Endothelial cell (in vitro differentiated cells): ENCODE results near the gene ULBP1. TPM values are rescaled to one million over a fixed set of nuclear protein-coding genes. Genes with fewer than 3 reads are reported as not detected.
A peak's percentile ranks its signal among the peaks of the same experiment; 100 is the strongest.
"Not testable (repeated sequence)": the region's sequence is repeated elsewhere in the genome, so short reads cannot be mapped to it uniquely, and the experiment has no call there.

Source experiments
- DNase-seq: peaks from one replicate; pipeline ENCODE4 v3.0.0; 2021; ENCODE audit warnings: low spot score
- H3K27ac Mint-ChIP-seq: one replicate; pipeline ENCODE4 v1.8.0; 2021; ENCODE audit warnings: mixed read lengths, inconsistent platforms; ENCODE audit not compliant: unreplicated experiment
- H3K27me3 Mint-ChIP-seq: one replicate; pipeline ENCODE4 v1.8.0; 2021; ENCODE audit warnings: mild to moderate bottlenecking, moderate library complexity, mixed read lengths, inconsistent platforms; ENCODE audit not compliant: unreplicated experiment
- H3K36me3 Mint-ChIP-seq: one replicate; pipeline ENCODE4 v1.8.0; 2021; ENCODE audit warnings: mild to moderate bottlenecking, low read depth, mixed read lengths, inconsistent platforms; ENCODE audit not compliant: unreplicated experiment
- H3K4me1 Mint-ChIP-seq: one replicate; pipeline ENCODE4 v1.8.0; 2021; ENCODE audit warnings: mild to moderate bottlenecking, mixed read lengths, inconsistent platforms; ENCODE audit not compliant: unreplicated experiment
- H3K4me3 Mint-ChIP-seq: one replicate; pipeline ENCODE4 v1.8.0; 2021; ENCODE audit warnings: mild to moderate bottlenecking, mixed read lengths, inconsistent platforms; ENCODE audit not compliant: unreplicated experiment
- H3K9me3 Mint-ChIP-seq: one replicate; pipeline ENCODE4 v1.8.0; 2021; ENCODE audit warnings: mixed read lengths, inconsistent platforms; ENCODE audit not compliant: unreplicated experiment
- long read RNA-seq: library from polyadenylated mRNA; unstranded; transcript quantifications from one replicate; pipeline ENCODE4 v2.0.0, GENCODE V29; 2020; ENCODE audit not compliant: unreplicated experiment
- total RNA-seq: library from RNA; stranded (reverse); fragmentation: NEBNext Ultra II Directional; extraction: Animal tissue kit (Norgen Biotek cat#: 25700); gene quantifications from one replicate; pipeline ENCODE4 v1.2.1, GENCODE V29; 2021; ENCODE audit not compliant: unreplicated experiment
- TF ChIP-seq, protein P1 (sequence below): fragments of 200-600 bp; sonication (generic); IDR thresholded peaks from one replicate; pipeline ENCODE4 v1.5.0; 2021; ENCODE audit warnings: antibody characterized with exemption; ENCODE audit not compliant: unreplicated experiment

Gene ULBP1, protein sequence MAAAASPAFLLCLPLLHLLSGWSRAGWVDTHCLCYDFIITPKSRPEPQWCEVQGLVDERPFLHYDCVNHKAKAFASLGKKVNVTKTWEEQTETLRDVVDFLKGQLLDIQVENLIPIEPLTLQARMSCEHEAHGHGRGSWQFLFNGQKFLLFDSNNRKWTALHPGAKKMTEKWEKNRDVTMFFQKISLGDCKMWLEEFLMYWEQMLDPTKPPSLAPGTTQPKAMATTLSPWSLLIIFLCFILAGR
- 24.8 TPM for total RNA-seq
- long read RNA-seq, partial matches to known transcripts: 0 of 3 reads
- long read RNA-seq, other reads (novel, unspliced or antisense): 0 of 3 reads

DNA sequence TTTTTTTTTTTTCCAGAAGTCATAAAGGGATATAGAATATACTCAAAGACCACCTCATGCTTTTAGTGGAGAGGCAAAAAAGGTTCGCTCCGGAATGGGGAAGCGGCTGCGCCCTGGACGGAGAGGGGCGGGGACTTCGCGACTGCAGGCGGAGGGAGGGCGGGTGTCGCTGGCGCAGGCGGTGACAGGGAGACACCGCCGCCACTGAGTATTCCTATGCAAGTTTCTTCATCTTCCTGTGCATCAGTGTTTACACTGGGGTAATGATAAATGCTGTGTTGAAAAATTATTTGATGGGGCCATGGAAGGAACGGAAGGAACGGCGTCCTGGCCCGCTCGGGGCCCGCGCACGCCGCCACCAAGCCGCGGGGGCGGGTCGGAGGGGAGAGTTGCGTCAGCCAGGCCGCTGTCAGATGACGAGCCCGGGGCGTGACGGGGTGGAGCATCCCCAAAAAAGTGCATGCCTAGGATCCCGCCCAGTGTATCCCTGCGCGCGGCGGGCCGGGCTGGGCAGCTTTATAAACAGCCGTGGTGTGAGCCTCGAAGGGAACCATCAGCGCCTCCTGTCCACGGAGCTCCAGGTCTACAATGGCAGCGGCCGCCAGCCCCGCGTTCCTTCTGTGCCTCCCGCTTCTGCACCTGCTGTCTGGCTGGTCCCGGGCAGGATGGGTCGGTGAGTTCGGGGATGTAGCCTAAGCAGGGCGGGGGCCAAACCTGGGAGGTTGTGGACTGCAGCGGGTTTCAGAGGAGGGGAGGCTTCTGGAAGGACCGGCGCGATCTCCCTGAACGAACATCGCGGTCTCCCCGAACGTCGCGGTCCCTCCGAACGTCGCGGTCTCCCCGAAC lies at the start of gene ULBP1:
Gene ULBP1, plus strand, starts transcription at position 482 of the 846 bp plus-strand sequence. Its CDS starts 107 bp downstream, at position 589.
- TF ChIP-seq, protein P1, sequence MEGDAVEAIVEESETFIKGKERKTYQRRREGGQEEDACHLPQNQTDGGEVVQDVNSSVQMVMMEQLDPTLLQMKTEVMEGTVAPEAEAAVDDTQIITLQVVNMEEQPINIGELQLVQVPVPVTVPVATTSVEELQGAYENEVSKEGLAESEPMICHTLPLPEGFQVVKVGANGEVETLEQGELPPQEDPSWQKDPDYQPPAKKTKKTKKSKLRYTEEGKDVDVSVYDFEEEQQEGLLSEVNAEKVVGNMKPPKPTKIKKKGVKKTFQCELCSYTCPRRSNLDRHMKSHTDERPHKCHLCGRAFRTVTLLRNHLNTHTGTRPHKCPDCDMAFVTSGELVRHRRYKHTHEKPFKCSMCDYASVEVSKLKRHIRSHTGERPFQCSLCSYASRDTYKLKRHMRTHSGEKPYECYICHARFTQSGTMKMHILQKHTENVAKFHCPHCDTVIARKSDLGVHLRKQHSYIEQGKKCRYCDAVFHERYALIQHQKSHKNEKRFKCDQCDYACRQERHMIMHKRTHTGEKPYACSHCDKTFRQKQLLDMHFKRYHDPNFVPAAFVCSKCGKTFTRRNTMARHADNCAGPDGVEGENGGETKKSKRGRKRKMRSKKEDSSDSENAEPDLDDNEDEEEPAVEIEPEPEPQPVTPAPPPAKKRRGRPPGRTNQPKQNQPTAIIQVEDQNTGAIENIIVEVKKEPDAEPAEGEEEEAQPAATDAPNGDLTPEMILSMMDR: no peak
- H3K27me3 Mint-ChIP-seq: peaks cover 25% of the 10 kb centered on the region
- H3K27ac Mint-ChIP-seq: peak within 1 kb of the TSS; percentile 95
- no peaks in the 10 kb centered on the region for H3K9me3 Mint-ChIP-seq
- peaks cover 35% of the 10 kb centered on the region for H3K4me1 Mint-ChIP-seq
- H3K4me3 Mint-ChIP-seq: peak within 1 kb of the TSS; percentile 99
- H3K36me3 Mint-ChIP-seq: peaks cover 12% of the 10 kb centered on the region
- DNase-seq: peak; percentile 88

DNA sequence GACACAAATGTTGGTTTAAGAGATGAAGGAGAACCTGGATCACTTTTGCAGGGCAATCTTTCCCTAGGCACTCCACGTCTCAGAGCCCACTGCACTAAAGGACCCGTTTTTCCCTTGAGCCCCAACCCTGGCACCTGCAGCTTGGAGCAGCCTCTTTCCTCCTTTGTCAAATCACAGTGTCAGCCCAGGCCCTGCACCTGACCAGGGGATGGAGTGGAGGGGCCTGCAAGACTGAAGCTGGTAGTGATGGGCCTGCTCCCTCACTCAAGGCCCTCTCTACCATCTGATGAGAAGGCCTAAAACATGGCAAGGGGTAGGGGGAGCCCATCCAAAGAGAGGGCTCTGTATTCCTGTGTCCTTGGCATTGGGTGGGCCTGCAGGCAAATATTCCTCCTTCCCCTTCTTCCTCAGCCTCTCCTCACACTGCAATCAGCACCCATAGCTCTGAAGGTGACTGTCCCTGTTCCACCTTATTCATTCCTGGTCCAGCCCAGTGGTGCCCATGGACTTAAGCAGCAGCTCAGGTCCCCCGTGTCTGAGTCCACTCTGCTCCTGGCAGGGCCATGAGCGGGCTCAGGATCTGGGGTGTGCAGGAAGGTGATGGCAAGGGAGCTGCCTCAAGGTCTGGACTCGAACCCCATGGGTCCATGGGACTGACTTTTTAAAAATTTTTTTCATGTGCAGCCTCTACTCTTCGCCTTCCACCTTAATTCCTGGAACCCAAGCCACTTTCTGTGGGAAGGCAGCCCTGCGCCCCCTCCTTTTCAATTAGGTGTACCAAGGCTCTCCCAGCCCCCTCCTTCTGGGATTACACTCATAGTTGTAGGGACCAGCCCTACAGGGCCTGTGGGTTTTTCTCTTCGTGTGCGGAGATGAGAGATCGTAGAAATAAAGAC lies 47.5 kb upstream of the ULBP1 start:
- Mint-ChIP-seq H3K4me1 (peaks cover 31% of the 10 kb centered on the region), H3K36me3 (peaks cover 11% of the 10 kb centered on the region), H3K27ac (no peak overlapping the region), H3K27me3 (peaks cover 7% of the 10 kb centered on the region), H3K9me3 (no peaks in the 10 kb centered on the region), H3K4me3 (no peak overlapping the region)
- DNase-seq: no peak
- TF ChIP-seq, protein P1: no peak

DNA sequence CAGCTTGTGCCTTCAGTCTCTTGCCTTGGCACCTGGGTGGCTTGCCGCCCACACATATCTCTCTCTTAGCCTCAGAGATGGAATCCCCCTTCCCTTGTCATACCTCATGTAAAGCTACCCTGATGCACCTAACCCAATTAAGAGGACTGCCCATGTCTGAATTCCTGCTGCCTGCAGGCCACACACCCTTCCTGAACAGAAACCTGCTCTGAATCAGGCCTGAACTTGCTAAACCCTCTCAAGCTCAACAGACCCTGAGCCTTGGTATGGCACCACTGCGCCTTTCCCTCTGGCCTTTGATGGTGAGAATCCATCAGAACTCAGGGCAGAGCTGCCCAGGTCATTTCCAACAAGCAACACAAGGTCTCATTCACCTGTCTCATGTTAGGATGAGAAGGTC lies 46.1 kb upstream of the ULBP1 start:
- TF ChIP-seq, protein P1: no peak
- Mint-ChIP-seq H3K4me1 (peaks cover 37% of the 10 kb centered on the region), H3K36me3 (peaks cover 12% of the 10 kb centered on the region), H3K27me3 (peaks cover 17% of the 10 kb centered on the region), H3K9me3 (no peaks in the 10 kb centered on the region), H3K27ac (no peak overlapping the region), H3K4me3 (no peak overlapping the region)
- no peak for DNase-seq

DNA sequence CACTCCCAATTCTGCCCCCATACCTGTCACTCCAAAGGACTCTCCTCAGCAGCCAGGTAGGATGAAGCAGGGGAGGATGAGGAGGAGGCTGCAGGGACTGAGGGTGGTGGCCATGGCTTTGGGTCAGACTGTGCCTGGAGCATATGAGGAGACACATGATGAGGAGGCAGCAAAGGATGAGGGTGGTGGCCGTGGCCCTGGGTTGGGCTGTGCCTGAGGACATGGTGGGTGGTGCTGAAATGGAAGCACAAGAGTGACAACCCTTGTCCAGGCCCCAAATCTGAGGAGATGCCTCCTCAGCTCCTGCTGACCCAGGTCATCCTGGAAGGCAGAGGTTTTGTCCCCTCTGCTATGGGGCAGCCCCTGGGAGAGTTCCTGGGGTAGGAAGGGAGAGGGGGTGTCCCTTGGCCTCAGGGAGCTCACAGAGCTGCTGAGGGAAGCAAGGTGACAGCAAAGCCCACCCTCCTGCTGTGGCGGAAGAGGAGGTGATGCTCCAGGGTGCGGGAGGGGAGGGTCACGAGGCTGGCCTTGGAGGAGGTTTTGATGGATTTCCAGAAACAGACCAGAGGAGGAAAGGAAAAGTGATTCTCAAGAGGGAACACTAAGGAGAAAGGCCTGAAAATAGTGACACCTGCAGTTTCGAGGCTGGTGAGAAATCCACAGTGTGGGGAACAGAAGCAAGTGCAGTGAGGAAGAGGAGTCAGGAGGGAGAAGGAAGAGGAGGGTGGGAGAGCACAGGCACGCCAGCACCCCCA lies 45.4 kb upstream of the ULBP1 start:
- H3K9me3 Mint-ChIP-seq: no peaks in the 10 kb centered on the region
- peaks cover 38% of the 10 kb centered on the region for H3K4me1 Mint-ChIP-seq
- peaks cover 22% of the 10 kb centered on the region for H3K27me3 Mint-ChIP-seq
- no peak overlapping the region for H3K4me3 Mint-ChIP-seq
- DNase-seq: no peak
- TF ChIP-seq, protein P1: no peak
- no peak overlapping the region for H3K27ac Mint-ChIP-seq
- peaks cover 12% of the 10 kb centered on the region for H3K36me3 Mint-ChIP-seq

DNA sequence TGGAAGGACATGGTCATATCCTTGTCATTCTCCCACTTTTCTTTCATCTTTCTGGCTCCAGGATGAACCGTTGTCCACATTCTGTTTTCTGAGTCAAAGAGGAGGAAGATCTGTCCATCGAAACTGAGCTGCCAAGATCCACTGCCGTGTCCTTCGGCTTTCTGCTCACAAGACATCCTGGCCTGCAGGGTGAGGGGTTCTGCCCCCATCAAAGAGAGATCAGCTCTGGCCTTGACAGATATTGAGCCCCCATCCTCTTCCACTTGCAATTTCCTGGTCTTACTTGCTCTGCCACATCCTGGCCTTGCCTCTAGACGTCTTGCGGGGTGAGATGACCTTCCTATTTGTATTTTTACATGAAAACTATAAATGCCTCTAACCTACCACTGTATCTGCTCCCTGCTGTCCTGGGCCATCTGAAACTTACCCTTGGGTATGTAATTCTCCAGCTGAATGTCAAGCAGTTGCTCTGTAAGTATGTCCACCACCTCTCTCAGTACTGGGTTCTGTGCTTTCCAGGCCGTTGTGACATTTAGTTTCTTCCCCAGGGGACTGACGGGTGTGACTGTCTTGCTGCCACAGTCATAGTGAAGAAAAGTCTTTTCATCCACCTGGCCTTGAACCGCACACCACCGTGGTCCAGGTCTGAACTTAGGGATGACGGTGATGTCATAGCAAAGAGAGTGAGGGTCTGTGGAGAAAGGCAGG lies 44.5 kb upstream of the ULBP1 start:
- not testable (repeated sequence) for H3K9me3 Mint-ChIP-seq, H3K4me3 Mint-ChIP-seq, DNase-seq, H3K27ac Mint-ChIP-seq
- H3K27me3 Mint-ChIP-seq: peaks cover 24% of the 10 kb centered on the region
- H3K4me1 Mint-ChIP-seq: peaks cover 33% of the 10 kb centered on the region
- H3K36me3 Mint-ChIP-seq: peaks cover 12% of the 10 kb centered on the region
